GM19351 (cell line): ENCODE results near the gene CCBE1.

Experiments
- ATAC-seq: cut with Tn5 transposase; IDR thresholded peaks from one replicate; pipeline ENCODE4 v1.9.1; 2021; ENCODE audit warnings: mild to moderate bottlenecking, moderate library complexity; ENCODE audit not compliant: unreplicated experiment

Gene CCBE1

GRCh38 chr18:59466980-59467379 is 230.2 kb downstream of the CCBE1 start:
- ATAC-seq, result no peak

DNA sequence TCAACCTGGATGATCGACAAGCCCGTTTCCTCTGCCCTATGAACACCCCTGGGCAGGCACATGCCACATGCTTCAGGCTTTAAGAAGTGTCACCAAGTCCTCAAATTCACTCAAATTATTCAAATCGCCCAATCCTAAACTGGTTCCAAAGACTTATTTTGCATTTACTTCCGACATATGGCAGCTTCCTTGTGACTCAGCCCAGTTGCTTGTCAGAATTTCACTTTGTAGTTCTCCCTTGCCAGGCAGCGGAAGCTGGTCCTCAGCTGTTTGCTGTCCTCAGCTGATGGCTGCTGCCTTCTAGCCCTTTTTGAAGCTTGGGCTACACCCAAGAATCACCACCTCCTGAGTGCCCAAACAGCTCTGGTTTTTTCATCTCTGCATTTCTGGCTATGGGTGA is 232.7 kb downstream of the CCBE1 start:
- no peak for ATAC-seq

GRCh38 chr18:59461171-59461570 is 236.1 kb downstream of the CCBE1 start:
- ATAC-seq, result no peak

DNA sequence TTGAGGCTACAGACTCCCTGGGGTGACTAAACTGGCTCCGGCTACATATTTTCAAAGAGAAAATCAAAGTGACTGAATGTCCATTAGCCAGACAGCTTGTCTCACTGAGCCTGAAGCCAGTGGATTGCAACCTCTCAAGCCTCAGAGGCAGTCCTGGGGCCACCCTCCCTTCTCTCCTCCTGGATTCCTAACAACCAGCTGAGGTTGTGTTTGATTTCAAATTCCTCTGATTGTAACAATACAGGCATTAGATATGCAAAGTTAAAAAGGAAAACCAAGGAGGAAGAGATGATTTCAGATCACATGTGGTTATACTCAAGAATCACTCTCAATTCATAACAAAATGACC is 237.2 kb downstream of the CCBE1 start:
- no peak for ATAC-seq

GRCh38 chr18:59459369-59460071 is 237.7 kb downstream of the CCBE1 start:
- ATAC-seq, result peak; percentile 53

DNA sequence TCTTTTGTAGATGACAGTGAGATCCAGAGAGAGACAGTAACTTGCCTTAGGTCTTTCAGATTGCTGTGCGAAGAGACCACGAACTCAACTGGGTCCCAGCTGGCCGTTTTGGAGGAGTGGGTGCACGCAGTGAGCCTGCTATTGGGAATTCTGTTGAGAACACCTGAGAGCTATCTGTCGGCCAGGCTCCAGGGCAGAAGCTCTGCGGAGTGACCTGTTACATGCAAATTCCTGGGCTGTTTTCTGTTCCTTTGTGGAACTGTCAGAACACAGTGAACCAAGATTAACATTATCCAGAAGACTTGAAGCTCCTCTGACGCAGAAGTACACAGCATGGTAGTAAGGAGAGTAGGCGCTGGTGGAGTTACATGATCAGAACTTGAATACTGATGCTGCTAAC is 238.6 kb downstream of the CCBE1 start:
- ATAC-seq, result no peak

- no peak for ATAC-seq
Observed at GRCh38 chr18:59456657-59457056, 240.6 kb downstream of the CCBE1 start.

DNA sequence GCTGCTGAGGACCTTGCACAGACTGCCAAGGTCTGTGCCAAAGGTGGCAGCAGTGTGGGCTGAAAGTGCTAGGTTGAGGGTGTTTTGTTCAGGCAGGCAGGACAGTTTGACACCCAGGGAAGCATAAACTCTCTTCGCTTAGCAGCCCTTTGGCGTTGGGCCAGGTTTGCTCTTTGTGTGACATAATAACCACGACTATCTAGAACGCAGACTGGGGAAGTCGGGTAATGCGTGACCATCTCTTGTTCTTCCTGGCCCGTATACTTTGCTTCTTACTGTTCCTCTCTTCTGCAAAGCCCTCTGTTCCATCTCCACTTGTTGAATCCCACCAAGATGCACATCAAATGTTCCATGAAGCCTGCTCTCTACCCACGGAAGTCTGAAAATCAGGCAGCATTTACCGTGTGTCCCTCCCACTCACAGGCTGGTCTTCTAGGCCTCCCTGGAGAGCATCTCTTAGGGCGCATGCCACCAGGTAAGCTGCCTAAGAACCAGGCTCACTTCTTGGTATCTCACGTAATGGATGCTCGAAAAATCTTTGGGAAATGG is 241.4 kb downstream of the CCBE1 start:
- no peak for ATAC-seq

GRCh38 chr18:59454909-59455727 is 242.1 kb downstream of the CCBE1 start:
- no peak for ATAC-seq

- ATAC-seq, result no peak
Observed at GRCh38 chr18:59453468-59453961, 243.7 kb downstream of the CCBE1 start.

- no peak for ATAC-seq
Observed at GRCh38 chr18:59451963-59452362, 245.3 kb downstream of the CCBE1 start.

DNA sequence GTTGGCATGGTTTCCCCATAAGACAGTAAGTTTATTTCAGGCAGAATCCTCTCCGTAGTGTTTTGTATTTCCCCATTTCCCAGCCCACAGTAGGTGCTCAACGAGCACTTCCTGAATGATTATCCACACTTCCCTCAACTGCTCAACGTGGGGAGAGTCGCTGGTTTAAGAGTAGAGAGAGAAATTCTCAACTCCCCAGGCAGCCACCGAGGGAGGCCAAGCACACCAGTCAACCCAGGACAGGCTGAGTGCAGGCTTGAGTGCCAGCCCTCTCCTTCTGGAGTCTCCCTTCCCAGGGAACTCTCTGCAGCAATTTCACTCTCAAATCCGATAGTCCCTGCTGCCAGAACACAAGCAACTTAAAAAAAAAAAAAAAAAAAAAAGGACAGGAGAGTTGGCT is 246.2 kb downstream of the CCBE1 start:
- no peak for ATAC-seq

DNA sequence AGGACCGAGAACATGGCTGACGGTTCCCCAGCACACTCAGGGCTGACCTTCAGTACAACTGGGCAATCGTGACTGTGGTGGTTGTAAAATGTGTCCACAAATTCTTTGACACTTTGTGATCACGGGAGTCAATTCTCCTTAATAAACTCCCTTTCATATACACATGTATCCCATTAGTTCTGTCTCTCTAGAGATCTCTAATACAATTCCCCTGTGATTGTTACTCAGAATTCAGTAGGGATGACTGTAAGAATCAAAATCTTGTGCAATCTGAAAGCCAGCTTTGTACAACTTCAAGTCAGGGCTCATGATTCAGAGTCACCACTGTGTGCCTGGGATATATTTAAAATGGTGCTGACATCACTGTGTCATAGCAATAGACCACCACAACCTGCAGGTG is 248.7 kb downstream of the CCBE1 start:
- no peak for ATAC-seq

DNA sequence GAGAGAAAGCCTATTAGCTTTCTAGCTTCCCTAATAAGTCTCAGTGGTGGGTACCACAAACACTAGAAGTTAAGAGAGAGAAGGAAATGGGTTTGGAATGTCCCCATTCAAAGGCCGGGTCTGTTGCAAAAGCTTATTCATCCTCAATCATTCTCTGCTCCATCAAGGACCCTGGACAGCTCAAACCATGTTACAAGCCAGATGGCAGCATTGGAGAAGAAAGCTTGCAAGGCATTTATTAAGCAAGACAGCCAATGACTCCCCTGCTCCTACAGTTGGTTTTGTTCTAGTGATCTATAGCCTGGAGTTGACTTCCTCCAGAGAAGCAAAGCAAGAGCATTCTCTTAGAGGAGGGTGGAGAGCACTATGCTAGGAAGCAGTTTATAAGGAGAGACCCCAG is 251.2 kb downstream of the CCBE1 start:
- ATAC-seq, result no peak

GRCh38 chr18:59437851-59438569 is 259.2 kb downstream of the CCBE1 start:
- no peak for ATAC-seq

GRCh38 chr18:59432803-59433597 is 264.2 kb downstream of the CCBE1 start:
- no peak for ATAC-seq

DNA sequence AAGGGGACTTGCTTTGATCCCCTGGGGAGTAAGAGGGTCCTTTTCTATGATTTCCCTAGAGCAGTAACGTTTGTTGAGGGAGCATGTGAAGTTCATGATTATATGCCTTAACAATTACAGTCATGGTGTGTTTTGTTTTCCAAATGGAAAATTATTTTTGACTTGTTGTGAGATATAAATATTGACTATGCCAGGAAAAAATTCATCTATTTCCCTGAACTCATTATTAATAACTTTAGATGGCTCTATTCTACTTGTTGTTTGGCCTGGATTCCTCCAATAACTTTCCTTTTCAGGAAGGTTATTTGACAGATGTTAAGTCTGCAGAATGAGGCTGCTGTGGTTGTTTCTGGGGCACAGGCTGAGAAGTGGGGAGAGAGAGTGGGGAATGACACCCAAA is 266.1 kb downstream of the CCBE1 start:
- ATAC-seq, result no peak

DNA sequence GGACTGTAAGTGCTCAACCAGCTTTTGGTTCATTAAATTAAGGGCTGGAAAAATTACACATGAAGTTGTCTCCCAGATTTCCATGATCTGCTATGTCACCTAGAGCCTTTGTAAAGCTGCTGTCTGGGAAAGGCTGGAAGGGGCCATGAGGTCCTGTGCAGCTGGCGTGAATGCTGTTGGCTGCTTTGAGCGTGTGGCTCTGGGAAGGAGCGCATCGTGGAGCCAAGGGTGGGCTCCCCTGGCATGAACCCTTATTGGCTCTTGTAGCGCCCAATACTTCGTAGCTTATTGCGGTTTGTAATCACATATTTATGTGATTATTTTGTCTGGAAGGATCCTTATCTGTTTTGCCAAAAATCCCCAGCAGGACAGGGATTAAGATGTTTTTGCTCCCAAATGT is 267.6 kb downstream of the CCBE1 start:
- no peak for ATAC-seq

DNA sequence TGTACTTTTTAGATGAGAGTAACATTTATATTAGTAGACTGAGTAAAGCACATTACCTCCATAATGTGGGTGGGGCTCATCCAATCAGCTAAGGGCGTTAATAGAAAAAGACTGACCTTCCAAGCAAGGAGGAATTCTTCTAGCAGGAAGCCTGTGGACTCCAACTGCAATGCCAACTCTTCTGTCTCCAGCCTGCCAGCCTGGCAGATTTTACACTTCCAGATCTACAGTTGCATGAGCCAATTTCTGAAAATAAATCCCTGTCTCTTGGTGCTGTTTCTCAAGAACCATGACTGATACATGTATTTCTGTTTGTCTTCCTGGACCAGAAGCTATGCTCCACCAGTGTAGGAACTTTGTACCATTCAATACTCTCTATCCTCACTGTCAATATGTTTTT is 269.2 kb downstream of the CCBE1 start:
- ATAC-seq, result no peak

- no peak for ATAC-seq
Observed at GRCh38 chr18:59426855-59427254, 270.4 kb downstream of the CCBE1 start.

DNA sequence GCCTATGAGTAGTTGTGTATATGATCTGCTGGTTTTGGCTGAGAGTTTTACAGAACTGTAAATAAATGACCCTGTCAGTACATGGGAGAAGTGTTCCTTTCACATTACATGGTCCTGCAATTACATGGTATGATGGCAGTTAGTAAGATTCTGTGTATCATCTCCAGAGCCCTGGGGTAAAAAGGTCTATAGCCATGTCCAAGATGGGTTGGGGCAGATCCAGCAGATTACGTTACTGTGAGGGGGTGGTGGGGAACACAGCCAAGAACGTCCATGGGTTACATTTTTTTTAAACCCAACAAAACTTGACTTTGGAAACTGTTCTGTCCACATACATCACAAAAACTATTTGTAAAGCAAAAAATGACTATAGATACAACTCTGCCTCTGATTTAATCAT is 274.0 kb downstream of the CCBE1 start:
- ATAC-seq, result no peak
